ENCODE measurements around the gene HVCN1.

DNA sequence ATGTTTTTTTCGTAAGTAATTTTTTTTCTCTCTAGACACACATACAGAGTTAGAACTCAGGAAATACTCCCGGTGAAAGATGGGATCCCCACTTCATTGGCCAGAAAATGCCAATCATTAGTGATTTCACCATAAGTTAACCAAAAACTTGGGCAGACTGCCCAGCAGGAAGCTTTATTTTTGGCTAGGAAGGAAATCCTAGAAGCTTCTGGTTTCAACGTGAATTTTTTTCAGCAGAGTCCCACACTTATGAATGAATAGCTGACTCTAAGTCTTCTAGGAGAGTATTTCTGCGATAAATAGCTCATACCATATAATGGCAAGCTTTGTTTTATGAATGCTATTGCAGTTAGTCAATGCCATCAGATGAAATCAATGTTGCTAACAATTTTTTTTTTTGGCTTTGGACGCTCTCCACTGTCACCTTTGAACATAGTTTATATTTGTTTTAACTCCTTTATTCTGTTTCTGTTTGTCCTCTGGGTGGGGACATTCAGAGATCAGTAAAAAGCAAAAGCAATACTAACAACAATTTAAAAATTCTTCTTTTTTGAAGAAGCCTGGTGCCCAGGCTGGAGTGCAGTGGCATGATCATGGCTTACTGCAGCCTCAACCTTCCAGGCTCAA, 44.3 kb upstream of the HVCN1 start:
- TF ChIP-seq, protein P1, sequence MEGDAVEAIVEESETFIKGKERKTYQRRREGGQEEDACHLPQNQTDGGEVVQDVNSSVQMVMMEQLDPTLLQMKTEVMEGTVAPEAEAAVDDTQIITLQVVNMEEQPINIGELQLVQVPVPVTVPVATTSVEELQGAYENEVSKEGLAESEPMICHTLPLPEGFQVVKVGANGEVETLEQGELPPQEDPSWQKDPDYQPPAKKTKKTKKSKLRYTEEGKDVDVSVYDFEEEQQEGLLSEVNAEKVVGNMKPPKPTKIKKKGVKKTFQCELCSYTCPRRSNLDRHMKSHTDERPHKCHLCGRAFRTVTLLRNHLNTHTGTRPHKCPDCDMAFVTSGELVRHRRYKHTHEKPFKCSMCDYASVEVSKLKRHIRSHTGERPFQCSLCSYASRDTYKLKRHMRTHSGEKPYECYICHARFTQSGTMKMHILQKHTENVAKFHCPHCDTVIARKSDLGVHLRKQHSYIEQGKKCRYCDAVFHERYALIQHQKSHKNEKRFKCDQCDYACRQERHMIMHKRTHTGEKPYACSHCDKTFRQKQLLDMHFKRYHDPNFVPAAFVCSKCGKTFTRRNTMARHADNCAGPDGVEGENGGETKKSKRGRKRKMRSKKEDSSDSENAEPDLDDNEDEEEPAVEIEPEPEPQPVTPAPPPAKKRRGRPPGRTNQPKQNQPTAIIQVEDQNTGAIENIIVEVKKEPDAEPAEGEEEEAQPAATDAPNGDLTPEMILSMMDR (conservative IDR thresholded peaks at IDR 0.05; ENCODE audit: low read length): no peak
- TF ChIP-seq EZH2phosphoT487 (IDR thresholded peaks at IDR 0.05; ENCODE audit: borderline replicate concordance): no peak
